Middle frontal gyrus (tissue), 1 donor: ENCODE data around the gene NAB2.

Experiments
- DNase-seq: peaks from one replicate; pipeline ENCODE4 v3.0.0-alpha.2; 2015; ENCODE audit warnings: low spot score; ENCODE audit errors: extremely low spot score

Gene NAB2

GRCh38 chr12:57094208-57095160 is 5.6 kb downstream of the NAB2 start:
- DNase-seq: no peak

GRCh38 chr12:57095440-57095839 is 6.5 kb downstream of the NAB2 start:
- DNase-seq: no peak

GRCh38 chr12:57096099-57096572 is 7.2 kb downstream of the NAB2 start:
- no peak for DNase-seq

GRCh38 chr12:57096748-57097553 is 8.0 kb downstream of the NAB2 start:
- no peak for DNase-seq

- no peak for DNase-seq
These were observed 8.6 kb downstream of the NAB2 start for GRCh38 chr12:57097554-57097835.

- no peak for DNase-seq
These were observed 9.6 kb downstream of the NAB2 start for GRCh38 chr12:57098546-57098945.

- no peak for DNase-seq
These were observed 10.3 kb downstream of the NAB2 start for GRCh38 chr12:57099047-57099714.

GRCh38 chr12:57099766-57100165 is 10.9 kb downstream of the NAB2 start:
- no peak for DNase-seq

GRCh38 chr12:57101892-57102695 is 13.2 kb downstream of the NAB2 start:
- no peak for DNase-seq

GRCh38 chr12:57103856-57104255 is 14.9 kb downstream of the NAB2 start:
- DNase-seq: no peak

GRCh38 chr12:57104292-57104910 is 15.5 kb downstream of the NAB2 start:
- no peak for DNase-seq

GRCh38 chr12:57105011-57105753 is 16.3 kb downstream of the NAB2 start:
- no peak for DNase-seq

- DNase-seq: no peak
These were observed 17.3 kb downstream of the NAB2 start for GRCh38 chr12:57106021-57106708.

- no peak for DNase-seq
These were observed 18.7 kb downstream of the NAB2 start for GRCh38 chr12:57107456-57108155.

- DNase-seq: no peak
These were observed 20.5 kb downstream of the NAB2 start for GRCh38 chr12:57109207-57110103.

- no peak for DNase-seq
These were observed 21.5 kb downstream of the NAB2 start for GRCh38 chr12:57110104-57111030.
